ENCODE data around the gene FGD6.
A peak's percentile ranks its signal among the peaks of the same experiment; 100 is the strongest.
"Not testable (repeated sequence)": the region's sequence is repeated elsewhere in the genome, so short reads cannot be mapped to it uniquely, and the experiment has no call there.

The FGD6 gene

GRCh38 chr12:95234187-95234586, 16.9 kb upstream of the FGD6 start:
- not testable (repeated sequence) for DNase-seq (ENCODE audit: low read depth in 2 of 2)

GRCh38 chr12:95231190-95231589, 13.9 kb upstream of the FGD6 start:
- DNase-seq (ENCODE audit: low read depth in 2 of 2): no peak

- DNase-seq (ENCODE audit: low read depth in 2 of 2): no peak
Measured at GRCh38 chr12:95230313-95230712, 13.0 kb upstream of the FGD6 start.

- no peak for DNase-seq (ENCODE audit: low read depth in 2 of 2)
Measured at GRCh38 chr12:95229636-95230035, 12.4 kb upstream of the FGD6 start.

- no peak for DNase-seq (ENCODE audit: low read depth in 2 of 2)
Measured at GRCh38 chr12:95228617-95229016, 11.3 kb upstream of the FGD6 start.

- no peak for DNase-seq (ENCODE audit: low read depth in 2 of 2)
Measured at GRCh38 chr12:95227818-95228356, 10.6 kb upstream of the FGD6 start.

- DNase-seq (ENCODE audit: low read depth in 2 of 2): no peak
Measured at GRCh38 chr12:95225645-95226212, 8.5 kb upstream of the FGD6 start.

GRCh38 chr12:95224202-95225170, 7.2 kb upstream of the FGD6 start:
- DNase-seq (ENCODE audit: low read depth in 2 of 2): no peak

GRCh38 chr12:95220726-95221125, 3.5 kb upstream of the FGD6 start:
- DNase-seq (ENCODE audit: low read depth in 2 of 2): no peak

GRCh38 chr12:95220190-95220589, 2.9 kb upstream of the FGD6 start:
- DNase-seq (ENCODE audit: low read depth in 2 of 2): no peak

GRCh38 chr12:95218150-95219133, 1.2 kb upstream of the FGD6 start:
- DNase-seq (ENCODE audit: low read depth in 2 of 2): peak in 1 of 2 donors; percentile 11

GRCh38 chr12:95216711-95217376, 423 bp downstream of the FGD6 start:
- DNase-seq (ENCODE audit: low read depth in 2 of 2): no peak

- DNase-seq (ENCODE audit: low read depth in 2 of 2): no peak
Measured at GRCh38 chr12:95215949-95216348, 1.3 kb downstream of the FGD6 start.

GRCh38 chr12:95214466-95214865, 2.8 kb downstream of the FGD6 start:
- DNase-seq (ENCODE audit: low read depth in 2 of 2): no peak

GRCh38 chr12:95213928-95214327, 3.3 kb downstream of the FGD6 start:
- DNase-seq (ENCODE audit: low read depth in 2 of 2): no peak

- DNase-seq (ENCODE audit: low read depth in 2 of 2): no peak
Measured at GRCh38 chr12:95213119-95213518, 4.1 kb downstream of the FGD6 start.

- no peak for DNase-seq (ENCODE audit: low read depth in 2 of 2)
Measured at GRCh38 chr12:95212586-95212985, 4.7 kb downstream of the FGD6 start.

- DNase-seq (ENCODE audit: low read depth in 2 of 2): no peak
Measured at GRCh38 chr12:95208678-95209077, 8.6 kb downstream of the FGD6 start.

GRCh38 chr12:95207407-95207806, 9.9 kb downstream of the FGD6 start:
- DNase-seq (ENCODE audit: low read depth in 2 of 2): no peak

- DNase-seq (ENCODE audit: low read depth in 2 of 2): no peak
Measured at GRCh38 chr12:95206916-95207315, 10.4 kb downstream of the FGD6 start.

GRCh38 chr12:95205685-95206084, 11.6 kb downstream of the FGD6 start:
- DNase-seq (ENCODE audit: low read depth in 2 of 2): no peak

Measured in stimulated activated CD8-positive, alpha-beta memory T cell treated with anti-CD3 and anti-CD28 coated beads, Interleukin-7, amount 100 ng/mL, for 1 hour (primary cell).